DMS53 treated with DMSO at 0.1 percent for 48 hours (cell line): ENCODE results near the gene WFIKKN1.

ENCODE experiments used
- DNase-seq: peaks from one replicate; lab custom pipeline; 2025; ENCODE audit not compliant: unreplicated experiment; lab: John Stamatoyannopoulos, UW

WFIKKN1 gene

DNA sequence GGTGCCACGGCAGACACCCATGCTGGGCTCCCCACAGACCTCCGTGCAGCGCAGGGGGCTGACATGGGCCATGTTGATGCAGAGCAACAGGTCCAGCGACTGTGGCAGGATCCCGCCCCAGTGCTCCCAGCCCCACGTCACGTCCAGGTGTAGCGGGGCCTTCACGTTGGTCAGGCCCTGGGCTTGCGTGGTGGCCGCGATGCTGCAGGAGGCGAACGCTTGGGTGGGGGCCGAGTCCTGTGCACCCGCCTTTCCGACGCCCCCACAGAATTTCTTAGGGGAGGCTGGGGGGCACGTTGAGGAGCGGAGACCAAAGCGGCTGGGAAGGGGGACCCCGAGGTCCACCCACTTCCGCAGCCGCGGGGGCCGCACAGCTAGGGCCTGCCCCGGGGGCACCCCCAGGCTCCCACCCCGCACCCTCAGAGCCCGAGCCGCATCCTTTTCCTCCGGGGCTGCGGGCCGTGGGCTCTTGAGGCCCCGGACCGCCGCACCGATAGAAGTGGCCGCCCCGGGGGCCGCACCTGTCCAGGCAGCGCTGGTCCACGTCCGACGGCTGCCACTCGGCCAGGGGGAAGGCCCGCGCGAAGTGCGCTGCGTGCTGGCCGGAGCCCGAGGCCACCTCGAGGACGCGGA is 4.9 kb downstream of the WFIKKN1 start:
- DNase-seq = no peak

DNA sequence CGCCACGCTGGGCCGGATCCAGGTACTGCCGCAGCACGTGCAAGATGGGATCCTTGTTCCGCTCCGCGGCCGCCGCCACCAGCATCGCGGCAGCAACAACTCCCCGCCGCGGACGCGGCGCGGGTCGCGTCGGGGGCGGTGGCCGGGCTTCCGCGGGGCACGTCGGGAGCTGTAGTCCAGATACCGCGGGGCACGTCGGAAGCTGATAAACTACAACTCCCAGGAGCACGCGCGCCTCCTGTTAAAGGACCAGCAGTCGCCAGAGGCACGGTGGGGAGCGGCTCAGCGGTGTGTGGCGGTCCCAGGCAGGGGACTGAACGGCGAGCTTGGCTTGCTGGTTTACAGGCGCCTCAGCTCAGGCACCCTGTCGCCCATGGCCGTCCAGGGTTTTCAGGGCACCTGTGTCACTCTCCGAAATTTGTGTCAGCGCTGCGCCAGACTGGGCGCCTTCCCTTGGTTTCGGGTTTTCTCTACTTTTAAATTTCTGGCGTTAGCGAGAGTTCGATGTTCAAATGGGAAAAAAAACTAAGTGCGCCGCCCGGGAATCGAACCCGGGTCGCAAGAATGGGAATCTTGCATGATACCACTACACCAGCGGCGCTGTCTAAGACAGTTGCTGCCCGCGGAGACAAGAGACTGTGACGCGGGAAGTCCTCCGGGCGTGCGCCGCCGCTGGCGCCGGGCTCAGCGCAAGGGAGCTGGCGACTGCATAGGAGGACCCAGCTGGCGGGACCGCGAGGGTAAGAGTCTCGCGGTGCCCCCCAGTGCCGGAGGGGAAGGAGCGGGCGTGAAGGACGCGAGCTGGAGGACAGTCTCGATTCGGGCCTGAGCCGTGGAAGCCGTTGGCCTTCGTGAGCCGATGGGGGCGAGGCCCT is 5.7 kb downstream of the WFIKKN1 start, which contains the start of gene METTL26:
TSS of gene METTL26 (minus strand) at position 100 of the 875 bp plus-strand sequence. CDS start at position 85, 15 bp downstream.
- peak; percentile 78 for DNase-seq

DNA sequence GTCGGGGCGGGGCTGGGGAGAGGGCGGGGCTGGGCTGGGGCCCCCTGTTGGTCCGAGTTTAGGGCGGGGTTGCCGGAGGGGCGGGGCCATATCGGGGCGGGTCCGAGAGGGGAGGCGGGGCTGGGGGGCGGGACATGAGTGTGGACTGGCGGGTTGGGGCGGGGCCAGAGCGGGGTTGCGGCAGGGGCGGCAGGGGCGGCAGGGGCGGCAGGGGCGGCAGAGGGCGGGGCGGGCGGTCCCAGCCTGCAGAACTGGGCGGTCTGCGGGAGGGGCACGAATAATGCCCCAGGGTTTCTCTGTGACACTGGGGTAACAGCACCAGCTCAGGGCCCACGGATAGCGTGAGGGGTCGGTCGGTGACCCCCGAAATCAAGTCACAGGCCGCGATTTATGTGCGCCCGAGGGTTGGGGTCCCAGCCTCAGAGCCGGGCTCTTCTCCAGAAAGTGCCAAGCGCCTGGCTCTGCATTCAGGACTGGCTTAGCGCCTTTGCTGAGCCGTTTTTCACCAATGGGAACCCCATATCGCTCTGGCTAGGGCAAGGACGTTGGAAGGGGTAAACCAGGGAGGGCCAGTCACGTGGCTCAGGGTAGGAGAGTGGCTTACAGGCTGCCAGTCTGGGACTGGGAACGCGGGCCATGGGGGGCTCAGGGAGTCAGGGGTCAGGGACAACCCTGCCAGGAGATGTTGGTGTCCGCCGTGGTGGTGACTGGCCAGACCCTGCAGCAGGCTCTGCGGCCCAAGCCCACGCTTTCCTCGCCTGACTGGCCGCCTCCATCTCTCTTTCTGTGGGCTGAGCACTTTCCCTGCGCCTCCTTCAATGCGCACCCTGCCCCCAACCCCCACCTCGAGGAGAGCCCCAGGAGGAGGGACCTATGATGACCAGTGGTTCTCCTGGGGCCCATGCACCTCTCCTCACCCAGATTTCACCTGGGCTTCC is 6.6 kb downstream of the WFIKKN1 start:
- DNase-seq = no peak

DNA sequence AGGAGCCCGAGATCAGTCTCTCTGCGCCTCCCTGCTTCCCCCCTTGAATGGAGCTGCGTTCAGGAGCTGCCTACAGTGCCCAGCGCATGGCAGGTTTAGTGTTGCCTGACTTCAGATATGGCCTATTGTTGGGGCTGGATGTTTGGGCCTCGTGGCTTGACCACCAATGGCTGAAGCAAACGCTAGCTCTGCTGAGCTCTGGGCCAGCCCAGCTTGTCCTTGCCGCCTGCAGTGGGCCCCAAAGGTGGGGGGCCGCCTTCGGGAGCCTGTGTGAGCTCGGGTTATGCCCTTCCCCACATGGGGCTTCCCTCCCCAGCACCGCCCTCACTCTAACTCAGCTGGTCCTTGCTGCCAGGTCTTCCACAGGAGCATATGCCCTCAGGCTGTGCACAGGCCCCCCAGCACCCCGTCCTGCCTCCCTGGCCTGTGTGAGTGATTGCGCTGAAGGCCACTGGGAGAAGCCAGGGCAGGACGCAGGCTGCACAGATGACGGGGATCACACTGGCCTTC is 7.3 kb downstream of the WFIKKN1 start:
- DNase-seq = no peak

DNA sequence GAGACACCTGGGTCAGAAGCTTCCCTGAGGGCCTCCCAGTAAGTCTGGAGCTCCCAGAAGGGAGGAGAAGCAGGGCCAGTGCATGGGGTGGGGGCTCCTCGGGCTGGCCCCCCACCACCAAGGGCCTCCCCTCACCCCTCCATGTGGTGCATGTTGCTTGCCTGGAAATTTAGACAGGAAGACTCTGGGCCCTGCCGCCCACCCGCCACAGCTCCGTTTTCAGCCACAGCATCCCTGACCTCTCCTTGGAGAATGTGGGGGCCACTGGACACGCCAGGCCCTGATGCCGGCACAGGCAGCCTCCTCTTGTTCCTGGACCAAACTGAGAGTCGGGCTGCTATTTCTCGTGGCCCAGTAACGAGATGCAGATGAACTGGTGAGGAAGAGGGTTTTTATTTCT is 8.1 kb downstream of the WFIKKN1 start:
- DNase-seq = no peak

GRCh38 chr16:640614-641013 is 9.8 kb downstream of the WFIKKN1 start:
- no peak for DNase-seq

GRCh38 chr16:641326-642188 is 10.8 kb downstream of the WFIKKN1 start, which contains the start of gene MCRIP2:
TSS of gene MCRIP2 (plus strand) at chr16:641828. CDS start at chr16:641992, 164 bp downstream.
- peak; percentile 44 for DNase-seq

- peak; percentile 40 for DNase-seq
These were observed 11.6 kb downstream of the WFIKKN1 start for GRCh38 chr16:642189-643049.

GRCh38 chr16:643050-643368 is 12.2 kb downstream of the WFIKKN1 start:
- no peak for DNase-seq

- no peak for DNase-seq
These were observed 13.8 kb downstream of the WFIKKN1 start for GRCh38 chr16:644556-644955.

DNA sequence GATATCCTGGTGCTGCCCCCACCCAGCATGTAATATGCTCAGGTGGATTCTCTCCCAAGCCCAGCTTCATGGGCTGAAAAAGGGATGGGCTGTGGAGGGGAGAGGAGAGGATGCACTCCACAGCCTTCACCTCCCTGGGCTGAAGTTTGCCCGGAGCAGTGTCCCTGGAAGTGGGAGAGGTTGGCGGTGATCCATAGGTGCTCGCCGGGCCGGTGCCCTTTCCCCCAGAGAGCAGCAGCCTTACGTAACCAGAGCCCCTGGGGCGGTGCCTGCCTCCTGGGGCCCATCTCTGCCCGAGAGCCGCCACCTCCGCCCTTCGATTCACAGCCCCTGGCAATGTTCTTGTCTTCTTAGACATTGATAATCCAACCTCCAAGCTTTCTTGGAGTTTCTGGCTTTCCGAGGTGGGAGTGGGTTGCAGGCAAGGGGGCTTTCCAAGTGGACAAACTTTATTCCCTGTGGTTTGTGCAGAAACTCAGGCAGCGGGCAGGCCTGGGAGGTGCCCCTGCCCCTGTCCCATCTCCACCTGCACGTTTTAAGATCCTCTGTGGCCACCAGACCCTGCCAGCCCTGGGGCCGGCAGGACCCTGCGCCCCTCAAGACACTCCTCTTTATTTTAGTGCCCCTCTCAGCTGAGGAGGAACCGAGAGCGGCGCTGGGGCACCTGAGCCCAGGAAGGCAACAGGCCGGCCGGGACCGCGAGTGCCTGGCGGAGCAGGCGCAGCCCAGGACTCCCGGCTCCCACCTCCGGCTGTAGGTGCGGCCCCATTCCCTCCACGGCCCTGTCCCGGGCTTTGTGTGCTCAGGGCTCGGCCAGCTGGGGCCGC is 15.3 kb downstream of the WFIKKN1 start:
- no peak for DNase-seq

DNA sequence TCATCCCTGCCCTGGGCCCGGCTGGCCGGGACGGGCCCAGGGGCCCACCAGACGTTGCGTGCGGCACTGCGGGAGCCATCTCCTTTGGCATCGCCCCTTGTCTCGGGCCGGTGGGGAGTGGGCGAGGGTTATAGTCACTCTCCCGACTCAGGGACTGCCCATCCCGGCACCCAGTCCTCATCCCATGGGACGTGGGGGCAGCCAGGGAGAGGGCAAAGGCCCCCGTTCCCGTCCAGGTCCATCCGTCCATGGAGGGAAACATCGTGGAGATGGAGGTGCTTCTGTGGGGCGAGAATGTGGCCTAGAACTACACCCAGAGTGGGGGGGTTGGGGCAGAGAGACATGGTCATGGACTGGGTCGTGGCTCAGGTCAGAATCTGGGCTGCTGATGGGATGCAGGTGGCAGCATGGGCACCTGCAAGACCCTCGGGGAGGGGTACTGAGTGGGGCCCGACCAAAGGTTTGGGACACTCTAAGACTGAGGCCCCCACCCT is 15.9 kb downstream of the WFIKKN1 start:
- DNase-seq = no peak

DNA sequence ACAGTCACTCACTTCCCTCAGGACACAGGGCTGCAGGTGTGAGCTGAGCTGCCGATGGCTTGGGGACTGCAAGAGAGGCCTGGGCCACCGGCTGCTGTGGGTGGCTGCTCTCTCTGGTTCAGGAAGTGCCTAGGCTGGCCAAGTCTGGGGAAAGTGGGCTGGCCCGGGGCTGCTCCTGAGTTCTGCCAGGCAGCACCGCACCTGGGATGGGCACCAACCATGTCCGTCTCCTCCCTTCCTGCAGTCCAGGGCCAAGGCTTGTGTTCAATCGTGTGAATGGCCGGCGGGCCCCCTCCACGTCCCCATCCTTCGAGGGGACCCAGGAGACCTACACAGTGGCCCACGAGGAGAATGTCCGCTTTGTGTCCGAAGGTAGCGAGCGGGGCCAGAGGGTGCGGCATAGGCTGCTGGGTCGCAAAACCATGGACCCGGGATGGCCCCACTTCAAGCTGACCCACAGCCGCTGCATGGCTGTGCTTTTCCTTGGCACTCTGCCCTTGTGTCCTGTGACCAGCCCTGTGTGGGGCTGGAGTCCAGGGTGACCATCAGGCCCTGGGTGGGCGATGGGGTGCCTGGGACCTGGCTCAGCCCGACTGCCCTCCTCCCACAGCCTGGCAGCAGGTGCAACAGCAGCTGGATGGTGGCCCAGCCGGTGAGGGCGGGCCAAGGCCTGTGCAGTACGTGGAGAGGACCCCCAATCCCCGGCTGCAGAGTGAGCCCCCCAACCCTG is 16.6 kb downstream of the WFIKKN1 start:
- no peak for DNase-seq

GRCh38 chr16:648071-648780 is 17.4 kb downstream of the WFIKKN1 start:
- DNase-seq = no peak

DNA sequence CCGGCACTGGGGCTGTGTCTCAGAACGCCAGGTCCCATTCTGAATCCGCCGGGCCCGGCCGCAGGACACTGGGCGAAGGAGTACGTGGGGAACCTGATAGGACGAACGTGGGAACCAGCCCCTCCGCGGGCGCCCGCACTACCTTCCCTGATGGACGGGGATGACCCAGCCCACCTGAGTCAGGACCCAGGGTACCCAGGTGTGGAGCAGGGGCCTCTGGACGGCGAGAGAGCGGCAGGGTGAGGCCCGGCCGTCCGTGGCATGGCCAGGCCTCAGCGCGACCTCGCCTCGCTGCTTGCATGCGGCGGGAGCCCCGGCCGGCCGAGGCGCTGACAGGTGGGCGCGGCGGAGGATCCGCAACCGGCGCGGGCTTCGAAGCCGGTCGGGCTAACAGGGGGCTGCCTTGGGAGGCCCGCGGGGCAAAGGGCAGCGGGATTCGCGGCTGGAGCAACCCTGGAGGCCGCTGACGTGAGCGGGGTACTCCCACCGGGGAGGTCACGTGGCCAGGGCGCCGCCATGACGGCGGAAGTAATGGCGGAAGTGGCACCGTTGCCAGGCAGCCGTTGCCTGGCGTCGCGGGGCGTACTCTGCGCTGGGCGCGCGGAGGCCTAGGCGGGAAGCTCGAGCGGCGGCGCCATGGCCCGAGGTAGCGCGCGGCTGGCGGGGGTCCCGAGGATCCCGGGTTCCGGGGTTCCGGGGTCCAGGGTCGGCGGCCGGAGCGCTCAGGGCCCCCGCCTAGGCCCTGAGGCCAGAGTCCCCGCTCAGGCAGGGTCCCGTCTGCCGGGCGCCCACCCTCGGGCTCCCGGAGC is 18.2 kb downstream of the WFIKKN1 start, which contains the start of gene WDR90:
TSS of gene WDR90 (plus strand) at position 585 of the 809 bp plus-strand sequence. CDS start at position 637, 52 bp downstream.
- DNase-seq = peak; percentile 74

- no peak for DNase-seq
These were observed 18.8 kb downstream of the WFIKKN1 start for GRCh38 chr16:649631-650030.
